Erythroblast (primary cell): ENCODE data around the gene RMRP.

ENCODE experiments used
- GATA1 ChIP-seq: IDR thresholded peaks from 2 replicates; pipeline ENCODE4 v1.6.1; 2011; ENCODE audit warnings: low read depth, mild to moderate bottlenecking, control low read depth, low read length, moderate library complexity
- POLR2A ChIP-seq: IDR thresholded peaks from 2 replicates; pipeline ENCODE4 v1.6.1; 2011; ENCODE audit warnings: mild to moderate bottlenecking, low read length

DNA sequence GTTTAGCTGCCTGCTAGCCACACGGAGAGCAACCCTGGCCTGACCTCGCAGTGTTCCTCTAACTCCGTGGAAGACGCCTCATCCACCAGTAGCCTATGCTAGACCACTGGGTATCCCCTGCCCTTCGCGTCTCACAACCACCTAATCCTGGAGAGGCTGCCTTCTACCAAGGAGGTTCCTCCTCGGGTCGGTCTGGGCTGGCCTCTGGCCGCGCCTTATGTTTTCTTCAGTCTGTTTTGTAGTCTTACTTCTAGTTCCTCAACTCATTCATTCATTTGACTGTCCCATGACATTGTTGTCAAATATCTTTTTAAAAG, 33.5 kb upstream of the RMRP start:
- TF ChIP-seq POLR2A (no peak), GATA1 (no peak)
